Measurements from ENCODE around the gene P3R3URF. TPM values are rescaled to one million over a fixed set of nuclear protein-coding genes. Genes with fewer than 3 reads are reported as not detected.

The P3R3URF gene
- total and polyA plus RNA-seq, 3 experiments from 2014 or later = not detected

GRCh38 chr1:46131712-46132528 is 44.4 kb downstream of the P3R3URF start:
- CTCF ChIA-PET = interaction anchor here (1.1 to 1.7 kb wide), 4 partner anchors 8 to 97 kb away, joined by 3 to 5 read pairs (median 3); no protein-coding TSS in a partner anchor
- POLR2A ChIA-PET = no interaction called here

DNA sequence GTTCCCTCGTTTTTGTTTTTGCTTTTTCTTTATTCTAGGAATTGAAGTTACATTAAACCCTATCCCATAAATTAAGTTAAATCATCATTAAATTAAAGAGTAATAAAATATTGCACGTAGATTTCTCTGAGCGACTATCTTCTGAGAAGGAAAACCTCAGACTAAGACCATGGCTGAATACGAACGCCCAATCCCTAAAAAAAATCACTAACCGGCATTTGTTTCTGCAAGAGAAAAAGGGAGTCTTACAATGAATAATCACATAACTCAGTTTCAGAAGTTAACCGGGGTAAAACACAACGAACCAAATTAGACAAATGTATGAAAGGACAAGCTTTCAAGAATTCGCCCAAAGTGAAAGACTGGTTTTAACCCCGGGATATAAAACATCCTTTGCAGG is 45.2 kb downstream of the P3R3URF start:
- H3K36me3 ChIP-seq (ENCODE audit: insufficient read depth, low read length) = no peaks in the 10 kb centered on the region
- Mint-ChIP-seq H3K27ac (peak overlapping the region in 3 of 8 donors; percentile 79 to 99 (median 94)), H3K4me1 (peaks cover 27 to 40% (median 35%) of the 10 kb centered on the region in 3 donors), H3K27me3 (peaks cover 16 to 40% of the 10 kb centered on the region in 2 donors), H3K9me3 (no peaks in the 10 kb centered on the region), H3K4me3 (peak overlapping the region; percentile 94 to 100 (median 99)), H3K36me3 (peaks cover 0 to 11% (median 2%) of the 10 kb centered on the region in 3 donors)
- H3K4me1 ChIP-seq (ENCODE audit: insufficient read depth, low read length) = peaks cover 17% of the 10 kb centered on the region
- ChIA-PET POLR2A (no interaction called here), CTCF (interaction anchor here (1.3 to 1.7 kb wide), 3 partner anchors 21 to 93 kb away, joined by 3 read pairs; no protein-coding TSS in a partner anchor)
- peaks cover 25% of the 10 kb centered on the region for H3K27me3 ChIP-seq (ENCODE audit: insufficient read depth, low read length, poor library complexity, severe bottlenecking)
- no peak overlapping the region for H3K27ac ChIP-seq (ENCODE audit: low read depth, low read length)
- H3K4me3 ChIP-seq (ENCODE audit: low read length) = no peak overlapping the region
- no peaks in the 10 kb centered on the region for H3K9me3 ChIP-seq (ENCODE audit: low read length)
- DNase-seq = no peak

More at GRCh38 chr1:46131712-46132528, 44.4 kb downstream of the P3R3URF start:
- Histone ChIP-seq H3K9me3 (ENCODE audit: low read length) (no peaks in the 10 kb centered on the region), H3K4me1 (ENCODE audit: insufficient read depth, low read length) (peaks cover 17% of the 10 kb centered on the region), H3K27ac (ENCODE audit: low read depth, low read length) (peak overlapping the region; percentile 90), H3K4me3 (ENCODE audit: low read length) (peak overlapping the region; percentile 81), H3K27me3 (ENCODE audit: insufficient read depth, low read length, poor library complexity, severe bottlenecking) (peaks cover 25% of the 10 kb centered on the region), H3K36me3 (ENCODE audit: insufficient read depth, low read length) (no peaks in the 10 kb centered on the region)
- peaks cover 0 to 11% (median 2%) of the 10 kb centered on the region in 3 donors for H3K36me3 Mint-ChIP-seq
- DNase-seq = peak; percentile 7 to 48 (median 28)
- H3K9me3 Mint-ChIP-seq = no peaks in the 10 kb centered on the region
- peak overlapping the region; percentile 94 to 100 (median 99) for H3K4me3 Mint-ChIP-seq
- peaks cover 27 to 40% (median 35%) of the 10 kb centered on the region in 3 donors for H3K4me1 Mint-ChIP-seq
- H3K27ac Mint-ChIP-seq = peak overlapping the region; percentile 59 to 100 (median 98)
- peaks cover 16 to 40% of the 10 kb centered on the region in 2 donors for H3K27me3 Mint-ChIP-seq

DNA sequence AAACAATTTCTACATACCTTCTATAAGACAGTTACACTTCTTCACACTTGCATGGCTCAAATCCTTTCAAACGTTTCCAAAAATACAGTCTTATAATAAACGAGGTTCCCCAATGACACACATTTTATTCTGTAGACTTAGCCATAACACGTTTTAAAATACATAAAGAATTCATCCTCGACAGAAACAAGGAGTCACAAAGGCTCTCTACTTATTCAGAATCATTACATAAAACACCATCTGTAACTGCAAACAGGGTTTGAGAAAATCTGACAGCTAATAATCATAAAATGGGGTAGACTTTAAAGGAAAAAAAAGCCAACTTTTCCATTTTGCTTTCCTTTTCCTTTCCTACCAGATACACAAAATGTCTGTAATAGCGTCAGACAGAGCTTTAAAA is 45.7 kb downstream of the P3R3URF start:
- Mint-ChIP-seq H3K27me3 (peaks cover 19 to 40% of the 10 kb centered on the region in 2 donors), H3K36me3 (peaks cover 0 to 11% (median 2%) of the 10 kb centered on the region in 3 donors), H3K4me3 (peak overlapping the region in 1 of 7 donors; percentile 49), H3K27ac (no peak overlapping the region), H3K4me1 (peaks cover 27 to 40% (median 35%) of the 10 kb centered on the region in 3 donors), H3K9me3 (no peaks in the 10 kb centered on the region)
- peaks cover 17% of the 10 kb centered on the region for H3K4me1 ChIP-seq (ENCODE audit: insufficient read depth, low read length)
- peaks cover 25% of the 10 kb centered on the region for H3K27me3 ChIP-seq (ENCODE audit: insufficient read depth, low read length, poor library complexity, severe bottlenecking)
- no peak overlapping the region for H3K4me3 ChIP-seq (ENCODE audit: low read length)
- no peaks in the 10 kb centered on the region for H3K36me3 ChIP-seq (ENCODE audit: insufficient read depth, low read length)
- H3K27ac ChIP-seq (ENCODE audit: low read depth, low read length) = no peak overlapping the region
- ChIA-PET POLR2A (interaction anchor here (0.6 kb wide), 1 partner anchor 50 kb away, joined by 3 read pairs; no protein-coding TSS in a partner anchor), CTCF (interaction anchor here (1.3 to 1.7 kb wide), 2 partner anchors 21 to 93 kb away, joined by 3 read pairs; no protein-coding TSS in a partner anchor)
- DNase-seq = no peak
- no peaks in the 10 kb centered on the region for H3K9me3 ChIP-seq (ENCODE audit: low read length)

- H3K36me3 Mint-ChIP-seq = peaks cover 0 to 11% (median 2%) of the 10 kb centered on the region in 3 donors
- Histone ChIP-seq H3K27me3 (ENCODE audit: insufficient read depth, low read length, poor library complexity, severe bottlenecking) (peaks cover 25% of the 10 kb centered on the region), H3K36me3 (ENCODE audit: insufficient read depth, low read length) (no peaks in the 10 kb centered on the region), H3K4me1 (ENCODE audit: insufficient read depth, low read length) (peaks cover 17% of the 10 kb centered on the region), H3K4me3 (ENCODE audit: low read length) (no peak overlapping the region), H3K27ac (ENCODE audit: low read depth, low read length) (no peak overlapping the region), H3K9me3 (ENCODE audit: low read length) (no peaks in the 10 kb centered on the region)
- DNase-seq = no peak
- H3K27ac Mint-ChIP-seq = no peak overlapping the region
- ChIA-PET CTCF (interaction anchor here (1.3 to 1.7 kb wide), 2 partner anchors 22 to 94 kb away, joined by 3 read pairs; no protein-coding TSS in a partner anchor), POLR2A (interaction anchor here (0.6 kb wide), 1 partner anchor 50 kb away, joined by 3 read pairs; no protein-coding TSS in a partner anchor)
- no peaks in the 10 kb centered on the region for H3K9me3 Mint-ChIP-seq
- H3K4me1 Mint-ChIP-seq = peaks cover 27 to 40% (median 35%) of the 10 kb centered on the region in 3 donors
- peaks cover 19 to 40% of the 10 kb centered on the region in 2 donors for H3K27me3 Mint-ChIP-seq
- H3K4me3 Mint-ChIP-seq = peak overlapping the region in 3 of 7 donors; percentile 25 to 49 (median 45)
These were observed 46.2 kb downstream of the P3R3URF start for GRCh38 chr1:46130121-46130520.

- no peaks in the 10 kb centered on the region for H3K9me3 Mint-ChIP-seq
- H3K27ac Mint-ChIP-seq = no peak overlapping the region
- Histone ChIP-seq H3K4me1 (ENCODE audit: insufficient read depth, low read length) (peaks cover 12% of the 10 kb centered on the region), H3K9me3 (ENCODE audit: low read length) (no peaks in the 10 kb centered on the region), H3K36me3 (ENCODE audit: insufficient read depth, low read length) (no peaks in the 10 kb centered on the region), H3K27me3 (ENCODE audit: insufficient read depth, low read length, poor library complexity, severe bottlenecking) (peaks cover 25% of the 10 kb centered on the region), H3K4me3 (ENCODE audit: low read length) (no peak overlapping the region), H3K27ac (ENCODE audit: low read depth, low read length) (no peak overlapping the region)
- H3K36me3 Mint-ChIP-seq = peaks cover 0 to 11% (median 2%) of the 10 kb centered on the region in 3 donors
- CTCF ChIA-PET = interaction anchor here (1.8 kb wide), 1 partner anchor 10 kb away, joined by 4 read pairs; no protein-coding TSS in a partner anchor
- H3K4me3 Mint-ChIP-seq = no peak overlapping the region
- POLR2A ChIA-PET = no interaction called here
- peaks cover 21 to 32% (median 28%) of the 10 kb centered on the region in 3 donors for H3K4me1 Mint-ChIP-seq
- no peak for DNase-seq
- peaks cover 19 to 44% of the 10 kb centered on the region in 2 donors for H3K27me3 Mint-ChIP-seq
These were observed 47.9 kb downstream of the P3R3URF start for GRCh38 chr1:46128344-46128743.

Other genes with a start within 250 kb of the P3R3URF start
- 1 to 10 TPM; 4.3 to 4.7 TPM for gene PIK3R3, start 43.9 kb downstream of the P3R3URF start, total RNA-seq
- 3.3 TPM for gene PIK3R3, start 43.9 kb downstream of the P3R3URF start, polyA plus RNA-seq
- not detected for gene TSPAN1, start 1.4 kb downstream of the P3R3URF start, total RNA-seq
- not detected for gene TSPAN1, start 1.4 kb downstream of the P3R3URF start, polyA plus RNA-seq
- gene POMGNT1, start 21.9 kb upstream of the P3R3URF start, total RNA-seq = 10 to 100 TPM; 56.4 to 61.4 TPM
- 34.2 TPM for gene POMGNT1, start 21.9 kb upstream of the P3R3URF start, polyA plus RNA-seq
- gene LURAP1, start 26.8 kb upstream of the P3R3URF start, total RNA-seq = not detected
- 0.13 TPM for gene LURAP1, start 26.8 kb upstream of the P3R3URF start, polyA plus RNA-seq
- gene RAD54L, start 71.3 kb upstream of the P3R3URF start, total RNA-seq = 10 to 100 TPM; 50.7 to 53.7 TPM
- gene RAD54L, start 71.3 kb upstream of the P3R3URF start, polyA plus RNA-seq = 0.39 TPM
- 10 to 100 TPM; 40.3 to 41.3 TPM for gene LRRC41, start 127.1 kb upstream of the P3R3URF start, total RNA-seq
- gene LRRC41, start 127.1 kb upstream of the P3R3URF start, polyA plus RNA-seq = 49.9 TPM
- gene UQCRH, start 127.2 kb upstream of the P3R3URF start, total RNA-seq = 100 to 1,000 TPM; 371 to 394 TPM
- gene UQCRH, start 127.2 kb upstream of the P3R3URF start, polyA plus RNA-seq = 278 TPM
- 10 to 100 TPM; 29.5 to 32.4 TPM for gene NSUN4, start 164.3 kb upstream of the P3R3URF start, total RNA-seq
- gene NSUN4, start 164.3 kb upstream of the P3R3URF start, polyA plus RNA-seq = 14.5 TPM
- gene FAAH, start 217.8 kb upstream of the P3R3URF start, total RNA-seq = 1 to 10 TPM; 4.5 to 5.1 TPM
- 1.3 TPM for gene FAAH, start 217.8 kb upstream of the P3R3URF start, polyA plus RNA-seq